PC-9 (cell line): ENCODE measurements around the gene DDAH2. TPM values are rescaled to one million over a fixed set of nuclear protein-coding genes. Genes with fewer than 3 reads are reported as not detected.

Experiments used
- BruUV-seq: library from RNA; stranded (reverse); fragments of 400-500 nt; replicated peaks from 2 replicates; lab custom pipeline; 2021; lab: Mats Ljungman, UMichigan
- CTCF ChIA-PET: fragments of 300-600 bp; sonication (Branson Sonifier 250); formaldehyde crosslinking; loops from one replicate; lab custom pipeline; 2022; ENCODE audit warnings: antibody characterized with exemption; lab: Charles Lee
- POLR2A ChIA-PET: fragments of 300-600 bp; sonication (Branson Sonifier 250); formaldehyde crosslinking; loops from one replicate; lab custom pipeline; 2022; ENCODE audit warnings: antibody characterized with exemption; ENCODE audit not compliant: unreplicated experiment; lab: Charles Lee
- DNase-seq, 2 experiments: peaks; one replicate each; pipeline versions ENCODE4 v3.0.0 to v3.0.0-alpha.2; 2015 to 2022; ENCODE audit warnings: mixed read lengths in 1 of 2
- H2AFZ ChIP-seq: fragments of 200-600 bp; sonication (generic); 2 replicates; pipeline ENCODE4 v1.8.1; 2017; ENCODE audit warnings: antibody characterized with exemption
- H3F3A ChIP-seq: fragments of 200-600 bp; sonication (generic); 2 replicates; pipeline ENCODE4 v1.8.1; 2017; ENCODE audit warnings: antibody characterized with exemption, mild to moderate bottlenecking, low read depth; ENCODE audit not compliant: insufficient read depth
- H3K27ac ChIP-seq: fragments of 200-600 bp; sonication (generic); 2 replicates; pipeline ENCODE4 v1.6.1; 2016; ENCODE audit warnings: mixed run types
- H3K27me3 ChIP-seq: fragments of 200-600 bp; sonication (generic); 2 replicates; pipeline ENCODE4 v1.6.1; 2016; ENCODE audit warnings: low read depth, mixed run types; ENCODE audit not compliant: insufficient read depth
- H3K36me3 ChIP-seq: fragments of 200-600 bp; sonication (generic); 2 replicates; pipeline ENCODE4 v1.6.1; 2016; ENCODE audit warnings: low read depth, mixed run types
- H3K4me1 ChIP-seq: fragments of 200-600 bp; sonication (generic); replicated peaks from 2 replicates; pipeline ENCODE4 v1.6.1; 2016; ENCODE audit warnings: mixed run types; ENCODE audit not compliant: insufficient read depth
- H3K4me2 ChIP-seq: fragments of 200-600 bp; sonication (generic); 2 replicates; pipeline ENCODE4 v1.6.1; 2017; ENCODE audit warnings: mixed run types
- H3K4me3 ChIP-seq: fragments of 200-600 bp; sonication (generic); 2 replicates; pipeline ENCODE4 v1.6.1; 2016; ENCODE audit warnings: mixed run types
- H3K79me2 ChIP-seq: fragments of 200-600 bp; sonication (generic); 2 replicates; pipeline ENCODE4 v1.6.1; 2017; ENCODE audit warnings: low read depth, mixed run types
- H3K9me2 ChIP-seq: fragments of 200-600 bp; sonication (generic); 2 replicates; pipeline ENCODE4 v1.8.1; 2017; ENCODE audit warnings: mild to moderate bottlenecking; ENCODE audit not compliant: insufficient read depth
- H3K9me3 ChIP-seq: fragments of 200-600 bp; sonication (generic); 2 replicates; pipeline ENCODE4 v1.8.1; 2016; ENCODE audit warnings: low read depth; ENCODE audit not compliant: insufficient read depth
- H4K20me1 ChIP-seq: fragments of 200-600 bp; sonication (generic); 2 replicates; pipeline ENCODE4 v1.8.1; 2017; ENCODE audit not compliant: insufficient read depth
- EZH2 ChIP-seq: fragments of 200-600 bp; sonication (generic); IDR thresholded peaks from 2 replicates; pipeline ENCODE4 v1.8.0; 2017; ENCODE audit warnings: antibody characterized with exemption, low read depth
- intact Hi-C: fragments of 100-400 bp; cut with micrococcal nuclease; formaldehyde crosslinking; loops from one replicate; pipeline ENCODE4 v1.10.0; 2022; ENCODE audit not compliant: unreplicated experiment
- total RNA-seq: library from RNA; stranded (reverse); gene quantifications from 2 replicates; pipeline ENCODE4 v1.2.3, GENCODE V29; 2021
- TF ChIP-seq, protein P1 (sequence below): fragments of 200-600 bp; sonication (generic); conservative IDR thresholded peaks from 2 replicates; pipeline ENCODE4 v1.6.1; 2017; ENCODE audit warnings: mixed run types, antibody characterized with exemption, mild to moderate bottlenecking, moderate library complexity

DDAH2 gene
- total RNA-seq, 1 experiment from 2014 or later: 58.3 TPM

DNA sequence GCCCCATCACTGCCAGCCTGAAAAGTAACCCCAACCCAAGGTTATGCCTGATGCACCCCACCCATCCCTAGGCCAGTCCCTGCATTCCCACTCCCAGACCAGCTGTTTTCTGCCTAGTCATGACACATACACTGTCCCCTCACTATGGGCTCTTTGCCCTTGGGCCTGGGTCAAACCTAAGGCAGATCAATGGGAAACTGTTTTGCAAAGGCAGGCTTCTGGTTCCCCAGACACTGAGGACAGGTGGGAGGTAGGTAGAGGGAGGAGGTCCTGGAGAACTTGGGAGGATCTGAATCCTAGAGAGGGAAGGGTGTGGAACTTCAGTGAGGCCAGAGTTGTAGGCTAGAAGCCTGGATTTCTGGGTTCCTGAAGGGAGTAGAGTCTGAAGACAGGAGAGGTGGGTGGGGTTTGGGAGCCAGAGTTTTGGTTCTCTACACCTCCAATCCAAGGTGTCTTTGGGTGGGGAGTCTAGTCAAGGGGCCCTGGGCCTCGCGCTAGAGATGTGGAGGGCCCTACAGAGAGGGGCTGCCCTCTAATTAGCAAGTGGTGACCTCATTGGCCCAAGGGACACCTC lies 5.2 kb upstream of the DDAH2 start:
- Histone ChIP-seq H3F3A (peaks cover 75% of the 10 kb centered on the region), H3K79me2 (peaks cover 51% of the 10 kb centered on the region), H3K4me3 (peak overlapping the region; percentile 86), H3K4me1 (peaks cover 38% of the 10 kb centered on the region), H3K36me3 (peaks cover 37% of the 10 kb centered on the region), H3K9me3 (no peaks in the 10 kb centered on the region), H3K4me2 (peak overlapping the region; percentile 83), H4K20me1 (peaks cover 29% of the 10 kb centered on the region), H3K9me2 (no peaks in the 10 kb centered on the region), H3K27ac (peak overlapping the region; percentile 73), H2AFZ (no peak overlapping the region), H3K27me3 (no peaks in the 10 kb centered on the region)
- intact Hi-C loops: loop anchor here (2.0 to 10.0 kb wide), 2 partner anchors 58 to 190 kb away; partner anchors contain the start of genes ATP6V1G2, DDX39B and NFKBIL1
- DNase-seq: no peak
- POLR2A ChIA-PET: interaction anchor here (0.6 kb wide), 1 partner anchor 153 kb away, joined by 4 read pairs; no protein-coding TSS in a partner anchor
- BruUV-seq: no TSS peak
- TF ChIP-seq, protein P1, sequence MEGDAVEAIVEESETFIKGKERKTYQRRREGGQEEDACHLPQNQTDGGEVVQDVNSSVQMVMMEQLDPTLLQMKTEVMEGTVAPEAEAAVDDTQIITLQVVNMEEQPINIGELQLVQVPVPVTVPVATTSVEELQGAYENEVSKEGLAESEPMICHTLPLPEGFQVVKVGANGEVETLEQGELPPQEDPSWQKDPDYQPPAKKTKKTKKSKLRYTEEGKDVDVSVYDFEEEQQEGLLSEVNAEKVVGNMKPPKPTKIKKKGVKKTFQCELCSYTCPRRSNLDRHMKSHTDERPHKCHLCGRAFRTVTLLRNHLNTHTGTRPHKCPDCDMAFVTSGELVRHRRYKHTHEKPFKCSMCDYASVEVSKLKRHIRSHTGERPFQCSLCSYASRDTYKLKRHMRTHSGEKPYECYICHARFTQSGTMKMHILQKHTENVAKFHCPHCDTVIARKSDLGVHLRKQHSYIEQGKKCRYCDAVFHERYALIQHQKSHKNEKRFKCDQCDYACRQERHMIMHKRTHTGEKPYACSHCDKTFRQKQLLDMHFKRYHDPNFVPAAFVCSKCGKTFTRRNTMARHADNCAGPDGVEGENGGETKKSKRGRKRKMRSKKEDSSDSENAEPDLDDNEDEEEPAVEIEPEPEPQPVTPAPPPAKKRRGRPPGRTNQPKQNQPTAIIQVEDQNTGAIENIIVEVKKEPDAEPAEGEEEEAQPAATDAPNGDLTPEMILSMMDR: no peak
- no peak for TF ChIP-seq EZH2
- CTCF ChIA-PET: no interaction called here

DNA sequence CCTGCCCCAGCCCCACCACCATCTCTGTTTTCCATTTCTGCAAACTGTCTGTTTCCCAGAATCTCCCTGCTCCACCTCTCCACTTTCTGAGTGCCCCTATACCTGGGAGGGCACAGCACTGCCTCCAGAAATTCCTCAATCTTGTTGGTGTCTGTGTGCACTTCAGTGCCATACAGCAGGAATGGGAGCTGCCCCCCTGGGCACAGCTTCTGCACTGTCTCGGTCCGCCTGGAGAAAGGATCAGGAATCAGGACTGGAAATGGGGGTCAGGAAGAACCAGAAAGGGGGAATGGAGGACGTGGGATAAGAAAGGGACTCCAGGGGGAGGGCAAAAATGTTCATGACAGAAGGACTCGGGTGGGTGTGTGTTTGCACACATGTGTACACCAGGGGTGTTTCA lies 4.6 kb upstream of the DDAH2 start:
- peaks cover 37% of the 10 kb centered on the region for H3K36me3 ChIP-seq
- H3K4me2 ChIP-seq: peak overlapping the region; percentile 83
- peaks cover 71% of the 10 kb centered on the region for H3F3A ChIP-seq
- H3K4me3 ChIP-seq: peak overlapping the region; percentile 86; the same call in 1 of the 2 replicates
- H3K27ac ChIP-seq: no peak overlapping the region
- H3K4me1 ChIP-seq: peaks cover 37% of the 10 kb centered on the region
- CTCF ChIA-PET: no interaction called here
- peaks cover 51% of the 10 kb centered on the region for H3K79me2 ChIP-seq
- H2AFZ ChIP-seq: no peak overlapping the region
- no peaks in the 10 kb centered on the region for H3K27me3 ChIP-seq
- intact Hi-C loops: loop anchor here (2.0 to 10.0 kb wide), 2 partner anchors 59 to 189 kb away; partner anchors contain the start of genes ATP6V1G2, DDX39B and NFKBIL1
- no peak for DNase-seq
- no peaks in the 10 kb centered on the region for H3K9me2 ChIP-seq
- TF ChIP-seq, protein P1: no peak
- no peak for TF ChIP-seq EZH2
- H3K9me3 ChIP-seq: no peaks in the 10 kb centered on the region
- POLR2A ChIA-PET: no interaction called here
- no TSS peak for BruUV-seq
- H4K20me1 ChIP-seq: peaks cover 29% of the 10 kb centered on the region

DNA sequence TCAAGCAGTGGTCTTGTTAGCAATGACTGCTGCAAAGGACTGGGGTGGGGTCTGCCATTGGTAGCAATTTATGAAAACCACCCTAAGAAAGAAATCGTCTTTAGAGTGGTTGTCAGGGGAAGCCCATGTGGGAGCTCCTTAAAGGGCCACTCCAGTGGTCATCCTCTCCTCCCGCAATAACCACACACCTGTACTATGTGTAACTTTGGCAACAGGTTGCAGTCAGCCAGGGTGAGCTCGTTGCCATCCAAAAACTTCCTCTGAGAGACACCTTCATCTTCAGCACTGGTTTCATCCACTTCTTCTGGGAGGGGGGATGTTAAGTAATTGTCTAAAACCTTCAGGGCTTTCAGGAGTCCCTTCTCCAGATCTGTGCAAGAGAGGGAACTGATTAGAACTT lies 2.9 kb upstream of the DDAH2 start:
- TF ChIP-seq, protein P1: no peak
- no peak for TF ChIP-seq EZH2
- Histone ChIP-seq H3F3A (peaks cover 64% of the 10 kb centered on the region), H3K27ac (no peak overlapping the region), H3K36me3 (peaks cover 37% of the 10 kb centered on the region), H3K9me2 (no peaks in the 10 kb centered on the region), H3K27me3 (no peaks in the 10 kb centered on the region), H3K4me1 (peaks cover 21% of the 10 kb centered on the region), H3K4me3 (no peak overlapping the region), H3K79me2 (peaks cover 50% of the 10 kb centered on the region), H4K20me1 (peaks cover 29% of the 10 kb centered on the region), H3K4me2 (no peak overlapping the region), H3K9me3 (no peaks in the 10 kb centered on the region), H2AFZ (no peak overlapping the region)
- DNase-seq: no peak
- POLR2A ChIA-PET: interaction anchor here (0.6 kb wide), 1 partner anchor 15 kb away, joined by 3 read pairs; no protein-coding TSS in a partner anchor
- intact Hi-C loops: loop anchor here (10.0 kb wide), 1 partner anchor 187 kb away; the partner anchor contains the start of genes ATP6V1G2, DDX39B and NFKBIL1
- CTCF ChIA-PET: no interaction called here
- no TSS peak for BruUV-seq
